ENCODE data around the gene PDLIM4.

PDLIM4 gene, protein sequence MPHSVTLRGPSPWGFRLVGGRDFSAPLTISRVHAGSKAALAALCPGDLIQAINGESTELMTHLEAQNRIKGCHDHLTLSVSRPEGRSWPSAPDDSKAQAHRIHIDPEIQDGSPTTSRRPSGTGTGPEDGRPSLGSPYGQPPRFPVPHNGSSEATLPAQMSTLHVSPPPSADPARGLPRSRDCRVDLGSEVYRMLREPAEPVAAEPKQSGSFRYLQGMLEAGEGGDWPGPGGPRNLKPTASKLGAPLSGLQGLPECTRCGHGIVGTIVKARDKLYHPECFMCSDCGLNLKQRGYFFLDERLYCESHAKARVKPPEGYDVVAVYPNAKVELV
- long read RNA-seq, donor 1, transcript PDLIM4-201 (7 exons, 2,282 nt) = major isoform, 8 of 9 reads
- long read RNA-seq, donor 1, partial matches to known transcripts = 0 of 9 reads
- long read RNA-seq, donor 1, other reads (novel, unspliced or antisense) = 0 of 9 reads
- long read RNA-seq, donor 2, transcript PDLIM4-201 (7 exons, 2,282 nt) = major isoform, 15 of 17 reads
- long read RNA-seq, donor 2, partial matches to known transcripts = 0 of 17 reads
- long read RNA-seq, donor 2, other reads (novel, unspliced or antisense) = 0 of 17 reads
- long read RNA-seq, donor 3, transcript PDLIM4-201 (7 exons, 2,282 nt) = major isoform, 8 of 8 reads
- long read RNA-seq, donor 3, partial matches to known transcripts = 0 of 8 reads
- long read RNA-seq, donor 3, other reads (novel, unspliced or antisense) = 0 of 8 reads
- long read RNA-seq, donor 4, transcript PDLIM4-201 (7 exons, 2,282 nt) = major isoform, 7 of 7 reads
- long read RNA-seq, donor 4, partial matches to known transcripts = 0 of 7 reads
- long read RNA-seq, donor 4, other reads (novel, unspliced or antisense) = 0 of 7 reads
- long read RNA-seq, donor 5, transcript PDLIM4-201 (7 exons, 2,282 nt) = major isoform, 11 of 11 reads
- long read RNA-seq, donor 5, partial matches to known transcripts = 0 of 11 reads
- long read RNA-seq, donor 5, other reads (novel, unspliced or antisense) = 0 of 11 reads
- long read RNA-seq, donor 6, transcript PDLIM4-201 (7 exons, 2,282 nt) = major isoform, 10 of 10 reads
- long read RNA-seq, donor 6, partial matches to known transcripts = 0 of 10 reads
- long read RNA-seq, donor 6, other reads (novel, unspliced or antisense) = 0 of 10 reads
- long read RNA-seq, donor 7, transcript PDLIM4-201 (7 exons, 2,282 nt) = major isoform, 13 of 15 reads
- long read RNA-seq, donor 7, partial matches to known transcripts = 0 of 15 reads
- long read RNA-seq, donor 7, other reads (novel, unspliced or antisense) = 0 of 15 reads
- long read RNA-seq, donor 8, transcript PDLIM4-201 (7 exons, 2,282 nt) = major isoform, 9 of 9 reads
- long read RNA-seq, donor 8, partial matches to known transcripts = 0 of 9 reads
- long read RNA-seq, donor 8, other reads (novel, unspliced or antisense) = 0 of 9 reads

DNA sequence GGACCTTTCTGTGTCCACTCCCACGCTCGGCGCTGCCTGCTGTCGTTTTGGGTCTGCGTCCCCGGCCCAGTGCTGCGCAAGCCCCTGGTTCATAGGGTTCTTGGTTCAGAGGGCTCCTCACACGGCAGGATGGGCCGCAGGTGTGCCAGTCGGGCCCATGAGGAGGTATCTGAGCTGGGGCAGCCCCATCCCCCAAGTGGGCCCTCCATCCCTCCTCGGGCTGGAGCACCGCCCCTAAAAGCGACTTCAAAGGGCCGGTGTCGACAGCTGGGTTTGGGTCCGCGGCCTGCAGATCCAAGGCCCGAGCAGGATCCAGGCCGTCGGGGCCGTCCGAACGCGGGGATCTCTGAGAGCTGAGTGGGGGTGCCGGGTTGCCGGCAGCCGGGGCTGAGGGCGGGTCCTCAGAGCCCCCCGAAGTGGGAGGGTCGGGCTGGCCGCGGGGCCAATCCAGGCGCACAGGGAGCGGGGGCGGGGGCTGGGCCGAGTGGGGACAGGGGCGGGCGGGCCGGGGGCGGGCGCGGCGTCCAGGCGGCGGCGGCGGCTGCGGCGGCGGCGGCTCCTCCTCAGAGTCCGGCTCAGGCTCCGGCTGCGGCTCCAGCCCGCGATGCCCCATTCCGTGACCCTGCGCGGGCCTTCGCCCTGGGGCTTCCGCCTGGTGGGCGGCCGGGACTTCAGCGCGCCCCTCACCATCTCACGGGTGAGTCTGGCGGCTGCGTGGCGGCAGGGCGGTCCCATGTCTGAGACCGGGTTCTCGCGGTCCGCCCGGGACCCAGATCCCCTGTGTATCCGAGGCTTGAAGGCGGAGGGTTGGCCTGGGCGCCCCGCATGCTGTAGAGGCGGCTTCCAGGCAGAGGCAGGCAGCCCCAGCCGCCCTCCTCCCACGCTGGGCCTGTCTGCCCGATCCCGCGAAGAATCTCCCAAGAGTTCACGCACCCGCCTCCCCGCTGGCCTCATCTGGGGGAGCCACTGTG is at the start of gene PDLIM4:
TSS of gene PDLIM4 (plus strand) at position 566 of the 971 bp plus-strand sequence. CDS start at position 605, 39 bp downstream.
- DNase-seq = peak; percentile 85

DNA sequence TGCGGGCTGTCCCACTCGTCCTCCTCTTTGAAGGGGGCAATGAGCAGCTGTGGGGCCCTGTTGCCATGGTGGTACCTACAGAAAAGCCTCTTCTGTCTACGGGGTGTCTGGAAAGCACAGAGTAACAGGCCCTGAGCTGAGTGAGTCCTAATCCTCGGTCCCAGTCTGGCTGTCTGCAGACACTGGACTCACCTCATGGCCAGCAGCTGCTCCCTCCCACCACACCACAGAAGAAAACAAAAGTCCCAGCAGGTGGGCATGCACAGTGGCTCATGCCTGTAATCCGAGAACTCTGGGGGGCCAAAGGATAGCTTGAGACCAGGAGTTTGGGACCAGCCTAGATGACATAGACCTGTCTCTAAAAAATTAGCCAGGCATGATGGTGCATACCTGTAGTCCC is 49.7 kb upstream of the PDLIM4 start:
- no peak for DNase-seq

- no peak for DNase-seq
These were observed 48.4 kb upstream of the PDLIM4 start for GRCh38 chr5:132209131-132209530.

DNA sequence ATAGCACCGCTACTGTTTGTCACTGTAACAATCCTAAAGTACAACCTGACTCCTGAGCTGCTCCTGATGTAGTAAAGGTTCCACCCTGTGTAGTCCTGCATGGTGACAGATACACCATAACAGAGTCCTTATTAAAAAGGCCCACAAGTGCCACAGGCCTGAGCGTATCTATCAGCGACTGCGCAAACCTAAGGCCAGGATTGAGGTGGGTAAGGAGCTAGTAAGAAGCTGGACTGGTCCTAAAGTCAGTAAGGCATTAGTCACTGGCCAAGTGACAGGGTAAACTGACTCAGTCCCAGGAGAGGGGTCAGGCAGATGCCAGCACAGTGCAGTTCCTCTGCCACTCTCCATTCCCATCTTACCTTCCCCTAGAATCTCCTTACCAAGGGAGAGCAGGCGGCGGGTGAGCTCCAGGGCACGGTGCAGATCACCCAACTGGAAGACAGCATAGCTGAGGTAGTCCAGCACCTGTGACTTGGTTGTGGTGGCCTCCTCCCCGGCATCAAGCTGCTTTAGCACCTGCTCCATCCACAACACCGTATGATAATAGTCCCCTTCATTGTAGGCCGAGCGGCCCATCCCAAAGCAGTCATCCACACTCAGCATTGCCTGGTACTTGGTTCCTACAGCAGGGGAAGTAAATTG is 47.5 kb upstream of the PDLIM4 start:
- DNase-seq = no peak

- no peak for DNase-seq
These were observed 46.6 kb upstream of the PDLIM4 start for GRCh38 chr5:132210944-132211343.

DNA sequence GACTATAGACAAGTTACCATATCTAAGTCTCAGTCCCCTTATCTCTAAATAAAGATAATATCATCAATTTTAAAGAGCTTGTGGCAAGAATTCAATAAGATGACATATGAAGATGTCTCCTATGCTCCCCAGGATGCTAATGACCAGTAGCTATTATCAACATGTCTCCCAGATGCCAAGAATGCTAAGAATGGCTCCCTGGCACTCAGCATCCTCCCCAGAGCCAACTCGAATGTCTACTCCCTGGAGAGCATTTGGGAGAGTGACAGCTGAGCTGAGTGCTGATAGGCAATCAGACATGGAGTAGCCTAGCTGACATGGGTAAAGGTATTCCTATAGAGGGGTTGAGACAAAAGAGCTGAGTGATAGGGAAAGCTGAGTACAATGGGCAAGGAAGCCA is 45.7 kb upstream of the PDLIM4 start:
- no peak for DNase-seq

DNA sequence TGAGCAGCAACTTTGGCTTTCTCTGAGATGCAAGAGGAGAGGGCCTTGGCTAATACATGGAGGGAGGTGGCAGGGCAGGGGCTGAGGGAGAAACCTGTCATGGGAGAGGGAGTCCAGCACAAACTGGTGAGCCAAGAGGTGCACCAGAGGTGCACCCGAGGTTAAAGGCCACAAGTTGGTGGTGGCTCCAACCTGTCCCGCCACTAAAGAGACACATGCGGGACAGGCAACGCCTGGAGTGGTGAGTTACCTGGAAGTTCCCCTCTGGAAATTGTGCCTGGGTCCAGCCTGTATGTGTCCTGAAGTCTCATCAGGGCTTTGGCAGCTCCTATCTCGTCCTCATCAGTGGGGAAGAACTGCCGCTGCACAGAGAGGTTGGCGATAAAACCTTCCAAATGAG is 43.8 kb upstream of the PDLIM4 start:
- DNase-seq = no peak

GRCh38 chr5:132214491-132214890 is 43.0 kb upstream of the PDLIM4 start:
- DNase-seq = no peak

DNA sequence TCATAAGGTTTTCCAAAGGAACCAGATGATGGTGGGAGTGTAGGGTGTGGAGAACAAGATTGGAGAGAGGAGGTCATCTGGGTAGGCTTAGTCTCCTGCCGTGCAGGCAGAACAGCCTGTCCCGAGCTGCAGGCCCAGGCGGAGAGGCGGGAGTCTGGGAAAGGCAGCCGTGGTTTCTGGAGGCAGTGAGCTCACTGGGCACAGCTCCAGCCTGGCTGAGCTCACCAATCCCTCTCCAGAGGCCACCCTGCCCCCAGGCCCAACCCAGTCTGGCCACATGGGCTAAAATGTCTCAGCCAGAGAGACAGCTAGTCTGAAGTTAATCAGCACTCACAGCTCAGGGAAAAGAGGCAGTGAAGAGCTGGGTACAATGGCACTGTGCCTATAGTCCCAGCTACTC is 42.2 kb upstream of the PDLIM4 start:
- DNase-seq = no peak

DNA sequence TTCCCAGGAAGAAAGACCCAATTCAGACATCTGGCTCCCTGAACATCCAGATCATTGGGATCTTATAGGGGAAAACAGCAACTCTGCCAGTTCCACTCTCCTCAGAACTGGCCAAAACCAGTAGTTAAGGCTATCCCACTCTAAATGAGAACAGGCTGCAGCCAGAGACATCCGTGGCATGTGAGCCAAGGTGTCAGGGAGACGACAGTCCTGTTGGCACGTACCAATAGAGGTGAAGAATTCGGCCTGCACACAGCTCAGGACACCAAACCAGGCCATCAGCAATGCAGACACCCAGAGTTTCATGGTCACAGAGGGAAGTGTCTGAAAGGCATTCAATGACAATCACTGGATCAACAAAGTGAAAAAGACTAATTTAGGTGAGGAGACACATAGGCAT is 39.2 kb upstream of the PDLIM4 start:
- DNase-seq = no peak

GRCh38 chr5:132219289-132219970 is 38.1 kb upstream of the PDLIM4 start:
- DNase-seq = no peak

GRCh38 chr5:132219981-132220380 is 37.5 kb upstream of the PDLIM4 start:
- no peak for DNase-seq

- DNase-seq = no peak
These were observed 37.0 kb upstream of the PDLIM4 start for GRCh38 chr5:132220491-132220890.

GRCh38 chr5:132221781-132222648 is 35.5 kb upstream of the PDLIM4 start:
- no peak for DNase-seq

DNA sequence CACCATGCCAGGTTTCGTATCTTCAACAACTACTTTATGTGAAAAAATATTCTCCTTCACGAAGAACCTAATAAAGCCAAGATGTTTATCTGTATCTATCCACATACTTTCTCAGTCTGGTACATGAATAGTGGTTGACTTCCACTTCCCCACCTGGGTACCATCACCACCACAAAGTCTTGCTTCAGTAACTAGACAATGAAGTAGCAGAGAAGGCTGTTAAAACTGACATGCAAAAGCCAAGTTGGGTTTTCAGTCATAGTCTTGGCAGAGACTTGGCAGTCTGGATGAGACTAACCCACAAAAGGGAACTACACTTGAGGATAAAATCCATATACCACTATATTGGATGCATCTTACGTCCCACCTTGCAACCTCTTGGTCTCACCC is 34.9 kb upstream of the PDLIM4 start:
- no peak for DNase-seq

DNA sequence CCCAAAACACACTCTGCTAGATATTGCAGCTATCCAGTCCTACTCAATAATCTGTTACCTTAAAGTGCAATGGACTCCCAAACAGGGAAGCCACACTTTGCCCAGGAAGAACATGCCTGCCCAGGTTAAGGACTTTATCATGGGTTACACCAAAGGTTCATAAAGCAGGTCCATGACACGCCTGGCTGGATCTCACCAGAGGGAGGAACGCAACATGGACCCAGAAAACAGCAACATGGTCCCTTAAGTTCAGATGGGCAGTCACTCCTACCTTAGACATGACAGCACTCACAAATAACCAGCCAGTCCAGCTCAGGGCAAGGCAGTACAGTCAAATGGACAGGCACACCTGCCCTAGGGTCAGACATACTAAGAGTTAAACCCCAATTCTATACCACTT is 33.6 kb upstream of the PDLIM4 start:
- no peak for DNase-seq

GRCh38 chr5:132224716-132225115 is 32.8 kb upstream of the PDLIM4 start:
- no peak for DNase-seq

DNA sequence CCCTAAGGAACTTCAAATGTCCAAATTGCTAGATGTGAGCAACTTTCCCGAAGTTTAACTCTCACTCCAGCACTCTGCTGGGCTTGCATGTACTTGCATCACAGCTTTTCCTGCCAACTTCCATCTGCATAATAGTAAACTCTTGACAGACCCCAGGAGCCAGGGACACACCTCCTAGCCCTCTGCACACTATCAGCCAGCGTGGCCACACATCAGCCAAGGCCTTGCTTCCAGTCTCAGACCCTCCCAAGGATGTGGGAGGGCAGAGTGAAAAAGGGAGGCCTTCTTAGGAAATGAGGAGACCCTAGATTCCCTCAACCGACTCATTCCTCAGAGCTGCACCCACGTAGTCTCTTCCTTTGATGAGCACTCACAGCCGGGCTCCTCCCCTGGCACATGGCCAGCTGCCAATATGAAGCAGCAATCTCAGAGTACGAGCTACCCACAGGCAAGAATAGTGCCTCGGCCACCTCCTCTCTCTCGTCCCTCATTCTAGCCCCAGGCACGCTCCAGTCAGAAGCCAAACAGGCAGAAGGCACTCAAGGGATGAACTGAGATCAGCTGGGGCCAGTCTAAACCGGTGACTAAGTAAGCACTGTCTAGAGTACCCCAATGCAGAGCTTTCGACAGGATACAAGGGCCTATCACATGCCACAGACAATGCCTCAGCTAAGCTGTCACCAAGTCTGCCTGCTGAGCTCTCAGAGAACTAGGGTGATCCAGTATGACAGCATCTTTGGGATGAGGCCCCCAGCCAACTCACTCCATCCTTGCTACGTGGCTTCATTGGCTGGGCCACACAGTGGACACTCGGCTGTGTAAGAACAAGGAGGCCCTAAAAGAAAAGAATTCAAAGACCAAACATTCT is 32.1 kb upstream of the PDLIM4 start:
- peak; percentile 16 for DNase-seq

Data from right kidney (tissue), 9 donors.